ENCODE results near the gene COMP.

Gene COMP

DNA sequence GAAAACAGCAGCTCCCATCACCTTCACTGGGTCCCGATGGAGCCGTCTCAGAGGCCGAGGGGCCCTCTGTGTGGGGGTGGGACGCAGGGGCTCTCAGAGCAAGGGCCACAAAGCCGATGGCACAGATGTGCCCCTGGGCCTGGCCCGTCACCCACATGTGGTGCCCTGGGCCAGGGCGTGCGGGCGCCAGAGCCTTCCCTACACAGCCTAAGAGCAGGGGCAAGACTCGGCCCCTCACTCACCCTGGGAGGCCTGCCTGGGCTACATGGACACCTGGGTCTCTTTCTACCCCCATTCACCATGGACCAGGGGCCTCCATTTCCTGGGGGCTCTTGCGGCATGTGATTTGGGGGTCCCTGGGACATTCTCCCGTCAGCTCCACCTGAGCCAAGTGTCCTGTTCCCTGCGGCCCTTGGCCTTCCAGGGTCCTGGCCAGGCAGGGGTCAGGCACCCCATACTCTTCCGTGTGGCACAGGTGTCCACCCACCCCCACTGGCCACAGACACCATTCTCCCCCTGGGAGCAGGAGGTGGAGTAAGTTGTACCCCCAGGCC is 10.0 kb downstream of the COMP start:
- Histone ChIP-seq H3K4me3 (ENCODE audit: insufficient read length, low read depth) (no peak overlapping the region), H3K27me3 (ENCODE audit: insufficient read depth, insufficient read length) (peaks cover 63% of the 10 kb centered on the region), H3K36me3 (ENCODE audit: insufficient read depth, insufficient read length, low read length) (no peaks in the 10 kb centered on the region), H3K9me3 (ENCODE audit: insufficient read depth, low read length) (no peaks in the 10 kb centered on the region), H3K4me1 (ENCODE audit: insufficient read depth, insufficient read length) (peaks cover 19% of the 10 kb centered on the region), H3K9ac (ENCODE audit: insufficient read length, low read depth) (no peak overlapping the region)
- DNase-seq (ENCODE audit: low read depth, low spot score): no peak
- no peak for TF ChIP-seq ZNF274 (IDR thresholded peaks at IDR 0.05; ENCODE audit: low read depth, low read length)
- TF ChIP-seq YY1 (IDR thresholded peaks at IDR 0.05; ENCODE audit: insufficient read depth, insufficient read length): no peak
- no peak for TF ChIP-seq SUZ12 (IDR thresholded peaks at IDR 0.05; ENCODE audit: extremely low read depth, insufficient read depth, insufficient read length)

DNA sequence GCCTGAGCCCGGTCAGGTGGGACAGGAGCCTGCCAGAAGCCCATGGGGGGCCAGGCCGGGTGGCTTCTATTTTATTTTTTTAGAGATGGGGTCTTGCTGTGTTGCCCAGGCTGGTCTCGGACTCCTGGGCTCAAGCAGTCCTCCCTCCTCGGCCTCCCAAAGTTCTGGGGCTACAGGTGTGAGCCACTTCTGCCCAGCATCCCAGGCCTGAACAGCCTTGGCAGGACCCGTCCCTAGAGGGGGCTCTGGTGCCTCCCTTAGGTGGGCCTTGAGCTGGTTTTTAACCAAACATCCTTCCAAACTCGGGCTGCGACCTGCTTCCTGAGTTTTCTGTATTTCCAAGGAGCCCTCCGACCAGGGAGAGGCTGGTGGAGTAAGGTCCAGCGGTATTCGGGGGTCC is 10.5 kb downstream of the COMP start:
- Histone ChIP-seq H3K9ac (ENCODE audit: insufficient read length, low read depth) (no peak overlapping the region), H3K4me3 (ENCODE audit: insufficient read length, low read depth) (no peak overlapping the region), H3K9me3 (ENCODE audit: insufficient read depth, low read length) (no peaks in the 10 kb centered on the region), H3K36me3 (ENCODE audit: insufficient read depth, insufficient read length, low read length) (no peaks in the 10 kb centered on the region), H3K4me1 (ENCODE audit: insufficient read depth, insufficient read length) (peaks cover 18% of the 10 kb centered on the region), H3K27me3 (ENCODE audit: insufficient read depth, insufficient read length) (peaks cover 58% of the 10 kb centered on the region)
- TF ChIP-seq ZNF274 (IDR thresholded peaks at IDR 0.05; ENCODE audit: low read depth, low read length) (no peak), SUZ12 (IDR thresholded peaks at IDR 0.05; ENCODE audit: extremely low read depth, insufficient read depth, insufficient read length) (no peak), YY1 (IDR thresholded peaks at IDR 0.05; ENCODE audit: insufficient read depth, insufficient read length) (no peak)
- no peak for DNase-seq (ENCODE audit: low read depth, low spot score)

DNA sequence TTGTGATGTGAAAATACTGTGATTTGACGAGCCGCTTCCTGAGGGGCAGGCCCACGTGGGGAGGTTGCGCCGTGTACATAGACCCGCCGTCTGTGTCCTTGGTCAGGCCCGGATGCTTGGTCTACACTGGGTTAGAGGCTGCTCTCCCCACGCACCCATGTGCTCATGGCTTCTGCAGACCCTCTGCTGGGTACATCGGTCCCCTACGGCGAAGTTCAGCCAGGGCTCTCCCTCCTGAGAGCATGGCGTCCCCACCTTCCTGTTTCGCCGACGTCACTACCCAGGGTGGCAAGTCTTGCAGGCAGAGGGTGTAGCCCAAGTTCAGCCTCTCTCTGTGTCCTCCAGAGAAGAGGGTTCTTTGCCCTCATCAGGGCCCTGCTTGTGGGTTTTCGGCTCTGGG is 11.0 kb downstream of the COMP start:
- H3K9me3 ChIP-seq (ENCODE audit: insufficient read depth, low read length): no peaks in the 10 kb centered on the region
- peaks cover 53% of the 10 kb centered on the region for H3K27me3 ChIP-seq (ENCODE audit: insufficient read depth, insufficient read length)
- H3K36me3 ChIP-seq (ENCODE audit: insufficient read depth, insufficient read length, low read length): no peaks in the 10 kb centered on the region
- no peak overlapping the region for H3K4me3 ChIP-seq (ENCODE audit: insufficient read length, low read depth)
- H3K4me1 ChIP-seq (ENCODE audit: insufficient read depth, insufficient read length): peaks cover 15% of the 10 kb centered on the region
- no peak for TF ChIP-seq YY1 (IDR thresholded peaks at IDR 0.05; ENCODE audit: insufficient read depth, insufficient read length)
- no peak for TF ChIP-seq SUZ12 (IDR thresholded peaks at IDR 0.05; ENCODE audit: extremely low read depth, insufficient read depth, insufficient read length)
- no peak for TF ChIP-seq ZNF274 (IDR thresholded peaks at IDR 0.05; ENCODE audit: low read depth, low read length)
- DNase-seq (ENCODE audit: low read depth, low spot score): no peak
- H3K9ac ChIP-seq (ENCODE audit: insufficient read length, low read depth): no peak overlapping the region

DNA sequence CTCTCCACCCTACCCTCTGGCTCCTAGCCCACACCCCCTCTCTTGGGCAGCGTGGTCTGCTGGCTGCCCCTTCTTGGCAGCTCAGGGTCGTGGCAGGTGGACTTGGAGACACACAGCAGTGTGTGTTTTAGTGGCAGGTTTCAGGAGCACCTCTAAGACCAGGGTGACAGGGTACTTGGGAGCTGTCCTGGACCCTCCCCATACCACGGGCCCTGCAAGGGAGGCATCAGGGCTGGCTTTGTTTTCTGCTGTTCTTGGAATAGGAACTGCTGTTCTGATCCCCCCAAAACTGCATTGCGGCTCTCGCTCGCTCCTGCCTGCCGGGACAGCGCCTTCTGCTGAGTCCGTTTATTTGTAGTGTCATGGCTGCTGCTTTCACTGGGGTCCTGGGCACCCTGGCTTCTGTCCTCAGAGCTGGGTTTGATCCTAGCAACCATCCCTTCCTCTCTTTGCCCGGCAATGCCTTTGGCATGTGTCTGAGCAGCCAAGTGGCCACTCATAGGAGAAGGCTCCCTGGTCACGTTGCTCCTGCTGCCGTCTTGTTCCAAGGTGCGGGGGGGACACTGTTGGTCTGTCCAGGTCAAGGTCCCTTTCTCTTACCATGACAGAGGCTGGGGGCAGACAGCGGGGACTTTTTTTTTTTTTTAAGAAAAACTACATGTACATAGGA is 12.1 kb downstream of the COMP start:
- DNase-seq (ENCODE audit: low read depth, low spot score): no peak
- TF ChIP-seq SUZ12 (IDR thresholded peaks at IDR 0.05; ENCODE audit: extremely low read depth, insufficient read depth, insufficient read length) (no peak), YY1 (IDR thresholded peaks at IDR 0.05; ENCODE audit: insufficient read depth, insufficient read length) (no peak), ZNF274 (IDR thresholded peaks at IDR 0.05; ENCODE audit: low read depth, low read length) (no peak)
- no peaks in the 10 kb centered on the region for H3K36me3 ChIP-seq (ENCODE audit: insufficient read depth, insufficient read length, low read length)
- no peak overlapping the region for H3K9ac ChIP-seq (ENCODE audit: insufficient read length, low read depth)
- H3K27me3 ChIP-seq (ENCODE audit: insufficient read depth, insufficient read length): peaks cover 47% of the 10 kb centered on the region
- no peak overlapping the region for H3K4me3 ChIP-seq (ENCODE audit: insufficient read length, low read depth)
- H3K4me1 ChIP-seq (ENCODE audit: insufficient read depth, insufficient read length): peaks cover 18% of the 10 kb centered on the region
- no peaks in the 10 kb centered on the region for H3K9me3 ChIP-seq (ENCODE audit: insufficient read depth, low read length)

DNA sequence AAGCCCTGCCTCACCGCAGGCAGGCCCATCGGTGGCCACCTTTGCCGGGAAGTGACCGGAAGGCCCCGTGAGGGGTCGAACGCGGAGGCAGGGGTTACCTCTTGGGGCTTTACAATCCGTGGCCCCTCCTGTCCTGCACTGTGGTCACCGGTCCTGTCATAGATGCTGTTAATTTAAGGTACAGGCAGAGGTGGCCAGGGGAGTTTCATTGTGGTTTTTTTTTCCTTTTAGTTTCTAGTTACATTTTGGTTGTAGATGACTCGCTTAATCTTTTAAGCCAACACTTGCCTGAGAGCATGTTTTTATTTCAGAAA is 13.1 kb downstream of the COMP start:
- no peak for TF ChIP-seq YY1 (IDR thresholded peaks at IDR 0.05; ENCODE audit: insufficient read depth, insufficient read length)
- no peak for TF ChIP-seq SUZ12 (IDR thresholded peaks at IDR 0.05; ENCODE audit: extremely low read depth, insufficient read depth, insufficient read length)
- no peak for TF ChIP-seq ZNF274 (IDR thresholded peaks at IDR 0.05; ENCODE audit: low read depth, low read length)
- Histone ChIP-seq H3K36me3 (ENCODE audit: insufficient read depth, insufficient read length, low read length) (no peaks in the 10 kb centered on the region), H3K4me3 (ENCODE audit: insufficient read length, low read depth) (no peak overlapping the region), H3K27me3 (ENCODE audit: insufficient read depth, insufficient read length) (peaks cover 43% of the 10 kb centered on the region), H3K9me3 (ENCODE audit: insufficient read depth, low read length) (no peaks in the 10 kb centered on the region), H3K9ac (ENCODE audit: insufficient read length, low read depth) (no peak overlapping the region), H3K4me1 (ENCODE audit: insufficient read depth, insufficient read length) (peaks cover 21% of the 10 kb centered on the region)
- no peak for DNase-seq (ENCODE audit: low read depth, low spot score)

DNA sequence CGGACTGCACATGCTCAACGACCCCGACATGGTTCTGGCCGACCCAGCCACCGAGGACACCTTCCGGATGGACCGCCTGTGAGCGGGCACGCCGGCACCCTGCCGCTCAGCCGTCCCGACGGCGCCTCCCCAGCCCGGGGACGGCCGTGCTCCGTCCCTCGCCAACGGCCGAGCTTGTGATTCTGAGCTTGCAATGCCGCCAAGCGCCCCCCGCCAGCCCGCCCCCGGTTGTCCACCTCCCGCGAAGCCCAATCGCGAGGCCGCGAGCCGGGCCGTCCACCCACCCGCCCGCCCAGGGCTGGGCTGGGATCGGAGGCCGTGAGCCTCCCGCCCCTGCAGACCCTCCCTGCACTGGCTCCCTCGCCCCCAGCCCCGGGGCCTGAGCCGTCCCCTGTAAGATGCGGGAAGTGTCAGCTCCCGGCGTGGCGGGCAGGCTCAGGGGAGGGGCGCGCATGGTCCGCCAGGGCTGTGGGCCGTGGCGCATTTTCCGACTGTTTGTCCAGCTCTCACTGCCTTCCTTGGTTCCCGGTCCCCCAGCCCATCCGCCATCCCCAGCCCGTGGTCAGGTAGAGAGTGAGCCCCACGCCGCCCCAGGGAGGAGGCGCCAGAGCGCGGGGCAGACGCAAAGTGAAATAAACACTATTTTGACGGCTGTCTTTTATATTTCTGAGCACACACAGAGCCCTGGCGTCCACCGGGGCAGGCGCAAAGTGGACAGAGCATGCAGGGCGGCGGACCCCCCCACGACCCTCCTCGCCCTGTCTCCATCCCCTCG is 13.6 kb downstream of the COMP start:
- no peaks in the 10 kb centered on the region for H3K36me3 ChIP-seq (ENCODE audit: insufficient read depth, insufficient read length, low read length)
- peaks cover 21% of the 10 kb centered on the region for H3K4me1 ChIP-seq (ENCODE audit: insufficient read depth, insufficient read length)
- no peaks in the 10 kb centered on the region for H3K9me3 ChIP-seq (ENCODE audit: insufficient read depth, low read length)
- TF ChIP-seq SUZ12 (IDR thresholded peaks at IDR 0.05; ENCODE audit: extremely low read depth, insufficient read depth, insufficient read length) (no peak), YY1 (IDR thresholded peaks at IDR 0.05; ENCODE audit: insufficient read depth, insufficient read length) (no peak), ZNF274 (IDR thresholded peaks at IDR 0.05; ENCODE audit: low read depth, low read length) (no peak)
- peaks cover 44% of the 10 kb centered on the region for H3K27me3 ChIP-seq (ENCODE audit: insufficient read depth, insufficient read length)
- no peak overlapping the region for H3K9ac ChIP-seq (ENCODE audit: insufficient read length, low read depth)
- no peak overlapping the region for H3K4me3 ChIP-seq (ENCODE audit: insufficient read length, low read depth)
- DNase-seq (ENCODE audit: low read depth, low spot score): no peak

DNA sequence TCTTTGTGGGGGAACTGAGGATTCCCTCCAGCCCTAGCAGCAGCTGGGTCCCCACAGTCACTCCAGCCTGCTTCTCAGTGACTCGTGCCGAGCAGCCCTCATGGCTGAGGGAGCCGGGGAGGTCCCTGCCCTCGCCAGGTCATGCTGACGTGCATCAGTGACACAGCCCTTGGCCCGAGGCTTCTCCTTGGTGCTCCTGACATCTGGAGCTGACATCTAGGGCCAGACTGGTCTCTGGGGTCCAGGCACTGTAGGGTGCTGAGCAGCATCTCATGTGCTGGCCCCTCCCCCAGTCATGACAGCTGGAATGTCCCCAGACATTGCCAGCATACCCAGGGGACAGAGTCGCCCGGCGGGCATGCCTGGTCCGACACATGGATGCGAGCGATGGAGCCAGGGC is 14.4 kb downstream of the COMP start:
- no peaks in the 10 kb centered on the region for H3K9me3 ChIP-seq (ENCODE audit: insufficient read depth, low read length)
- TF ChIP-seq SUZ12 (IDR thresholded peaks at IDR 0.05; ENCODE audit: extremely low read depth, insufficient read depth, insufficient read length) (no peak), ZNF274 (IDR thresholded peaks at IDR 0.05; ENCODE audit: low read depth, low read length) (no peak), YY1 (IDR thresholded peaks at IDR 0.05; ENCODE audit: insufficient read depth, insufficient read length) (no peak)

More for the DNA sequence above, 14.4 kb downstream of the COMP start:
- Histone ChIP-seq H3K4me1 (ENCODE audit: insufficient read depth, insufficient read length) (peaks cover 21% of the 10 kb centered on the region), H3K9ac (ENCODE audit: insufficient read length, low read depth) (no peak overlapping the region), H3K27me3 (ENCODE audit: insufficient read depth, insufficient read length) (peaks cover 42% of the 10 kb centered on the region), H3K4me3 (ENCODE audit: insufficient read length, low read depth) (no peak overlapping the region), H3K36me3 (ENCODE audit: insufficient read depth, insufficient read length, low read length) (no peaks in the 10 kb centered on the region)
- DNase-seq (ENCODE audit: low read depth, low spot score): no peak

Measured in NT2/D1 (cell line).